Esophagus muscularis mucosa (tissue), 4 donors: ENCODE results near the gene MICU1.
"Not testable (repeated sequence)": the region's sequence is repeated elsewhere in the genome, so short reads cannot be mapped to it uniquely, and the experiment has no call there.

Experiments
- CTCF ChIP-seq, 3 experiments: fragments of 200-600 bp in 2 of 3; fragments of 450-650 bp in 1 of 3; sonication (generic) in 2 of 3; IDR thresholded peaks; one replicate each; pipeline ENCODE4 v1.5.1; 2017 to 2019; ENCODE audit warnings: antibody characterized with exemption in 3 of 3, mild to moderate bottlenecking in 2 of 3, moderate library complexity in 1 of 3
- EP300 ChIP-seq: sonication (generic); formaldehyde crosslinking; IDR thresholded peaks from one replicate; pipeline ENCODE4 v1.6.1; 2017; ENCODE audit warnings: antibody characterized with exemption
- POLR2A ChIP-seq: fragments of 450-650 bp; IDR thresholded peaks from one replicate; pipeline ENCODE4 v1.6.1; 2017; ENCODE audit warnings: antibody characterized with exemption, moderate library complexity, mild to moderate bottlenecking, low read depth
- POLR2AphosphoS5 ChIP-seq, 2 donors: sonication (generic); formaldehyde crosslinking; IDR thresholded peaks; one replicate each; pipeline ENCODE4 v1.6.1; 2017; ENCODE audit warnings: antibody characterized with exemption in 2 of 2

DNA sequence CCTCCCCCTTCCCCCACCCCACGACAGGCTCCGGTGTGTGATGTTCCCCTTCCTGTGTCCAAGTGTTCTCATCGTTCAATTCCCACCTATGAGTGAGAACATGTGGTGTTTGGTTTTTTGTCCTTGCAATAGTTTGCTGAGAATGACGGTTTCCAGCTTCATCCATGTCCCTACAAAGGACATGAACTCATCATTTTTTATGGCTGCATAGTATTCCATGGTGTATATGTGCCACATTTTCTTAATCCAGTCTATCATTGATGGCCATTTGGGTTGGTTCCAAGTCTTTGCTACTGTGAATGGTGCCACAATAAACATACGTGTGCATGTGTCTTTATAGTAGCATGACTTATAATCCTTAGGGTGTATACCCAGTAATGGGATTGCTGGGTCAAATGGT is 48.3 kb upstream of the MICU1 start:
- TF ChIP-seq CTCF (IDR thresholded peaks at IDR 0.05); POLR2AphosphoS5 (IDR thresholded peaks at IDR 0.05); POLR2A; EP300: not testable (repeated sequence)
